ENCODE measurements around the gene GPX4. TPM values are rescaled to one million over a fixed set of nuclear protein-coding genes. Genes with fewer than 3 reads are reported as not detected.
A peak's percentile ranks its signal among the peaks of the same experiment; 100 is the strongest.

The GPX4 gene
- total and polyA plus RNA-seq, 9 of the 15 experiments (the other 6 are each of a cell fraction or from before 2014, with no cell fraction given), result 61.4 to 661 (median 349) TPM

DNA sequence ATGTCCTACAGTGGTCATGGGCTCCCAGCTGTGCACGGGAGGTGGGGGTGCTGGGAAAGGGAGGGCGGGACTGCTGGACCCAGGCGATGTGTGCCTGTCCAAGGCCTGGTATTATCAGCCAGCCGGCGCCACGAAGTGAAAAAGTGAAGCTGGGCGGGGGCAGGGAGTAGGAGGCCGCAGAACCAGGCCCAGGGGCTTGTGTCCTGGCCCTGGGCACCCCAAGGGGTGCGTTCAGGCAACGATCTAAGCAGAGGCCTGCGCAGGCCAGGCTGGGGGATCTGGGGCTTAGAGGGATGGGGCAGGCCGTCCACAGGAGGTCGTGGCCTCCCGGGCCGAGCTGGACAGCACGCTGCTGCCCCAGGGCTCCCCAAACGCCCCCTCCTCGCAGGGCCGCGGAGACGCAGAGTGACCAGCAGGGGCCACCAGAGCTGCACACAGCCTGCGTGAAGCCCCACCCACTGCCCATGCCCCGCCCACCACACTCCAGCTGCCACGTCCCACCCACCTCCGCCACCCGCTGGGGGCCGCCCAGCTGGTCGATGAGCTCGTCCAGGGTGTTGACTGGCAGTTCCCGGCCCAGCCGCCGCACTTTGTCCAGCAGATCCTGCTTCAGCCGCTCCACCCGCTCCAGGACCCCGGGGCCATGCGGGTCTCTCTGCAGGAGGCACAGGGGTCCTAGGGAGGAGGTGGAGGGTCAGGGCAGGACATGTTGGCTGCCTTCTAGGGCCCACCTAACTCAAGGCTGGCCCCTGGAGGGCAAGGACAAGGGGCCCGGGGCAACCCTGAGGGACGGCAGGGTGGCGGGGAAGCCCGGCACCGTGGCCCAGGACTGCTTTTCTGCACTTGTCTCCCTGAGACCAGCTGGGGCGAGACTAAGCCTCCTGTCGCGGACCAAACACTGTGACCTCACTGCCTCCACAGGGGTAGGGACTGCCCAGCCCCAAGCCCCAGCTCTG, 9.5 kb downstream of the GPX4 start (continued):
- TF ChIP-seq ZZZ3 (IDR thresholded peaks at IDR 0.05) (no peak), FOXA3 (CRISPR knock-in tag; conservative IDR thresholded peaks at IDR 0.05 in 1 of 2, IDR thresholded peaks at IDR 0.05 in 1 of 2) (peak in 1 of 2 experiments; percentile 55; a peak in 1 of 4 replicates), ZNF561 (CRISPR knock-in tag; conservative IDR thresholded peaks at IDR 0.05) (no peak), SIN3A (IDR thresholded peaks at IDR 0.05; ENCODE audit: borderline replicate concordance in 2 of 2, control insufficient read depth in 1 of 2, low read depth in 2 of 2, low read length in 2 of 2) (peak; percentile 96 to 98), GABPB2 (CRISPR knock-in tag; conservative IDR thresholded peaks at IDR 0.05) (no peak), THAP7 (CRISPR knock-in tag; IDR thresholded peaks at IDR 0.05) (no peak), BCOR (IDR thresholded peaks at IDR 0.05) (no peak), HDAC8 (tag; IDR thresholded peaks at IDR 0.05) (no peak), KDM4B (IDR thresholded peaks at IDR 0.05; ENCODE audit: borderline replicate concordance in 2 of 2, low read depth in 1 of 2) (no peak; a peak in 1 of 4 replicates), MEIS2 (IDR thresholded peaks at IDR 0.05; ENCODE audit: partially characterized antibody) (peak; percentile 53), RBM15 (IDR thresholded peaks at IDR 0.05; ENCODE audit: insufficient read depth, low read length) (no peak), HLTF (IDR thresholded peaks at IDR 0.05) (no peak), ZNF143 (CRISPR knock-in tag; IDR thresholded peaks at IDR 0.05) (no peak), CBFA2T3 (IDR thresholded peaks at IDR 0.05) (peak; percentile 50), CHD2 (IDR thresholded peaks at IDR 0.05; ENCODE audit: low read depth, low read length) (peak; percentile 9; the same call in 1 of the 2 replicates), XRCC4 (IDR thresholded peaks at IDR 0.05; ENCODE audit: extremely low read depth, insufficient read depth, insufficient read length) (no peak), KDM2B (CRISPR knock-in tag; IDR thresholded peaks at IDR 0.05) (no peak), MAZ (CRISPR knock-in tag; conservative IDR thresholded peaks at IDR 0.05 in 1 of 2, IDR thresholded peaks at IDR 0.05 in 1 of 2) (peak; percentile 83 to 99), TEAD2 (tag; IDR thresholded peaks at IDR 0.05) (no peak), OTX1 (CRISPR knock-in tag; IDR thresholded peaks at IDR 0.05) (no peak)
- TF ChIP-seq, protein P1, sequence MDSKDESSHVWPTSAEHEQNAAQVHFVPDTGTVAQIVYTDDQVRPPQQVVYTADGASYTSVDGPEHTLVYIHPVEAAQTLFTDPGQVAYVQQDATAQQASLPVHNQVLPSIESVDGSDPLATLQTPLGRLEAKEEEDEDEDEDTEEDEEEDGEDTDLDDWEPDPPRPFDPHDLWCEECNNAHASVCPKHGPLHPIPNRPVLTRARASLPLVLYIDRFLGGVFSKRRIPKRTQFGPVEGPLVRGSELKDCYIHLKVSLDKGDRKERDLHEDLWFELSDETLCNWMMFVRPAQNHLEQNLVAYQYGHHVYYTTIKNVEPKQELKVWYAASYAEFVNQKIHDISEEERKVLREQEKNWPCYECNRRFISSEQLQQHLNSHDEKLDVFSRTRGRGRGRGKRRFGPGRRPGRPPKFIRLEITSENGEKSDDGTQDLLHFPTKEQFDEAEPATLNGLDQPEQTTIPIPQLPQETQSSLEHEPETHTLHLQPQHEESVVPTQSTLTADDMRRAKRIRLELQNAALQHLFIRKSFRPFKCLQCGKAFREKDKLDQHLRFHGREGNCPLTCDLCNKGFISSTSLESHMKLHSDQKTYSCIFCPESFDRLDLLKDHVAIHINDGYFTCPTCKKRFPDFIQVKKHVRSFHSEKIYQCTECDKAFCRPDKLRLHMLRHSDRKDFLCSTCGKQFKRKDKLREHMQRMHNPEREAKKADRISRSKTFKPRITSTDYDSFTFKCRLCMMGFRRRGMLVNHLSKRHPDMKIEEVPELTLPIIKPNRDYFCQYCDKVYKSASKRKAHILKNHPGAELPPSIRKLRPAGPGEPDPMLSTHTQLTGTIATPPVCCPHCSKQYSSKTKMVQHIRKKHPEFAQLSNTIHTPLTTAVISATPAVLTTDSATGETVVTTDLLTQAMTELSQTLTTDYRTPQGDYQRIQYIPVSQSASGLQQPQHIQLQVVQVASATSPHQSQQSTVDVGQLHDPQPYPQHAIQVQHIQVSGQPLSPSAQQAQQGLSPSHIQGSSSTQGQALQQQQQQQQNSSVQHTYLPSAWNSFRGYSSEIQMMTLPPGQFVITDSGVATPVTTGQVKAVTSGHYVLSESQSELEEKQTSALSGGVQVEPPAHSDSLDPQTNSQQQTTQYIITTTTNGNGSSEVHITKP (IDR thresholded peaks at IDR 0.05; ENCODE audit: partially characterized antibody), result peak; percentile 78
- TF ChIP-seq, protein P2, sequence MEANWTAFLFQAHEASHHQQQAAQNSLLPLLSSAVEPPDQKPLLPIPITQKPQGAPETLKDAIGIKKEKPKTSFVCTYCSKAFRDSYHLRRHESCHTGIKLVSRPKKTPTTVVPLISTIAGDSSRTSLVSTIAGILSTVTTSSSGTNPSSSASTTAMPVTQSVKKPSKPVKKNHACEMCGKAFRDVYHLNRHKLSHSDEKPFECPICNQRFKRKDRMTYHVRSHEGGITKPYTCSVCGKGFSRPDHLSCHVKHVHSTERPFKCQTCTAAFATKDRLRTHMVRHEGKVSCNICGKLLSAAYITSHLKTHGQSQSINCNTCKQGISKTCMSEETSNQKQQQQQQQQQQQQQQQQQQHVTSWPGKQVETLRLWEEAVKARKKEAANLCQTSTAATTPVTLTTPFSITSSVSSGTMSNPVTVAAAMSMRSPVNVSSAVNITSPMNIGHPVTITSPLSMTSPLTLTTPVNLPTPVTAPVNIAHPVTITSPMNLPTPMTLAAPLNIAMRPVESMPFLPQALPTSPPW (CRISPR knock-in tag; IDR thresholded peaks at IDR 0.05), result peak; percentile 85
